H1 (cell line): ENCODE measurements around the gene SSMEM1.

ENCODE experiments used
- BACH1 ChIP-seq: IDR thresholded peaks from 2 replicates; pipeline ENCODE4 v1.6.1; 2012; ENCODE audit warnings: low read length, improper control_type of control experiment
- CBX8 ChIP-seq: fragments of 300-800, 300-1000 bp; sonication (generic); IDR thresholded peaks from 2 replicates; pipeline ENCODE4 v1.7.1; 2016; ENCODE audit warnings: low read depth, low read length, borderline replicate concordance
- CHD2 ChIP-seq: IDR thresholded peaks from 2 replicates; pipeline ENCODE4 v1.6.1; 2012; ENCODE audit warnings: low read length, improper control_type of control experiment
- CHD7 ChIP-seq: fragments of 300-600 bp; sonication (generic); IDR thresholded peaks from 2 replicates; pipeline ENCODE4 v1.7.1; 2012; ENCODE audit warnings: low read length, moderate library complexity, mild to moderate bottlenecking, inconsistent platforms; ENCODE audit not compliant: insufficient replicate concordance
- CTCF ChIP-seq, 3 experiments: IDR thresholded peaks; 1 replicate in 2 of 3; 2 replicates in 1 of 3; pipeline versions ENCODE4 v1.5.1 to v1.6.1; 2011; ENCODE audit warnings: low read length in 3 of 3, mild to moderate bottlenecking in 3 of 3, inconsistent platforms in 2 of 3, low read depth in 1 of 3, moderate library complexity in 1 of 3; ENCODE audit not compliant: insufficient read depth in 1 of 3; ENCODE audit errors: control extremely low read depth in 1 of 3
- EP300 ChIP-seq, 2 experiments: IDR thresholded peaks; 1 replicate in 1 of 2; 2 replicates in 1 of 2; pipeline ENCODE4 v1.6.1; 2011 to 2012; ENCODE audit warnings: low read depth in 2 of 2, low read length in 2 of 2, mild to moderate bottlenecking in 2 of 2, borderline replicate concordance in 1 of 2, inconsistent platforms in 1 of 2, moderate library complexity in 1 of 2
- EZH2 ChIP-seq: fragments of 200-600 bp; sonication (generic); IDR thresholded peaks from 2 replicates; pipeline ENCODE4 v1.7.1; 2012; ENCODE audit warnings: low read depth, mild to moderate bottlenecking, moderate library complexity, low read length, inconsistent platforms; ENCODE audit not compliant: severe bottlenecking
- GTF2F1 ChIP-seq: IDR thresholded peaks from 2 replicates; pipeline ENCODE4 v1.6.1; 2012; ENCODE audit warnings: low read depth, low read length, improper control_type of control experiment, borderline replicate concordance
- HDAC2 ChIP-seq, 2 experiments: fragments of 300-600 bp in 1 of 2; sonication (generic) in 1 of 2; IDR thresholded peaks; 2 replicates each; pipeline ENCODE4 v1.6.1; 2011 to 2012; ENCODE audit warnings: low read depth in 2 of 2, low read length in 2 of 2, mild to moderate bottlenecking in 2 of 2, moderate library complexity in 2 of 2, borderline replicate concordance in 1 of 2, inconsistent platforms in 1 of 2
- MAFK ChIP-seq: IDR thresholded peaks from 2 replicates; pipeline ENCODE4 v1.6.1; 2012; ENCODE audit warnings: low read depth, mild to moderate bottlenecking, improper control_type of control experiment, low read length
- PHF8 ChIP-seq: fragments of 200-600 bp; sonication (generic); conservative IDR thresholded peaks from 2 replicates; pipeline ENCODE4 v1.7.1; 2012; ENCODE audit warnings: low read depth, mild to moderate bottlenecking, inconsistent platforms, low read length, moderate library complexity
- POLR2A ChIP-seq, 2 experiments: IDR thresholded peaks; 1 replicate in 1 of 2; 2 replicates in 1 of 2; pipeline ENCODE4 v1.6.1; 2011; ENCODE audit warnings: low read depth in 2 of 2, low read length in 2 of 2, mild to moderate bottlenecking in 2 of 2; ENCODE audit errors: control extremely low read depth in 1 of 2
- RBBP5 ChIP-seq: IDR thresholded peaks from 2 replicates; pipeline ENCODE4 v1.7.1; 2012; ENCODE audit warnings: low read depth, mild to moderate bottlenecking, inconsistent platforms, low read length, moderate library complexity, borderline replicate concordance
- TAF1 ChIP-seq: IDR thresholded peaks from 2 replicates; pipeline ENCODE4 v1.6.1; 2011; ENCODE audit warnings: mild to moderate bottlenecking, low read depth, low read length

- TF ChIP-seq CBX8 (no peak), POLR2A (IDR thresholded peaks at IDR 0.05; ENCODE audit: control extremely low read depth in 1 of 2, low read depth in 2 of 2, low read length in 2 of 2) (no peak), RBBP5 (no peak), CTCF (IDR thresholded peaks at IDR 0.05; ENCODE audit: control extremely low read depth in 1 of 3, insufficient read depth in 1 of 3, low read depth in 1 of 3, low read length in 3 of 3) (no peak), EP300 (IDR thresholded peaks at IDR 0.05; ENCODE audit: borderline replicate concordance in 1 of 2, low read depth in 2 of 2, low read length in 2 of 2) (no peak), GTF2F1 (no peak), CHD7 (no peak), BACH1 (no peak), TAF1 (no peak), PHF8 (no peak), EZH2 (no peak), HDAC2 (IDR thresholded peaks at IDR 0.05; ENCODE audit: borderline replicate concordance in 1 of 2, low read depth in 2 of 2, low read length in 2 of 2) (no peak), CHD2 (no peak), MAFK (no peak)
These were observed 16.6 kb downstream of the SSMEM1 start for GRCh38 chr7:130224210-130224609.
